Measurements from ENCODE around the gene HOXC11. TPM values are rescaled to one million over a fixed set of nuclear protein-coding genes. Genes with fewer than 3 reads are reported as not detected.
A peak's percentile ranks its signal among the peaks of the same experiment; 100 is the strongest.

Gene HOXC11
- total RNA-seq, 1 experiment from 2014 or later: 5.7 TPM

DNA sequence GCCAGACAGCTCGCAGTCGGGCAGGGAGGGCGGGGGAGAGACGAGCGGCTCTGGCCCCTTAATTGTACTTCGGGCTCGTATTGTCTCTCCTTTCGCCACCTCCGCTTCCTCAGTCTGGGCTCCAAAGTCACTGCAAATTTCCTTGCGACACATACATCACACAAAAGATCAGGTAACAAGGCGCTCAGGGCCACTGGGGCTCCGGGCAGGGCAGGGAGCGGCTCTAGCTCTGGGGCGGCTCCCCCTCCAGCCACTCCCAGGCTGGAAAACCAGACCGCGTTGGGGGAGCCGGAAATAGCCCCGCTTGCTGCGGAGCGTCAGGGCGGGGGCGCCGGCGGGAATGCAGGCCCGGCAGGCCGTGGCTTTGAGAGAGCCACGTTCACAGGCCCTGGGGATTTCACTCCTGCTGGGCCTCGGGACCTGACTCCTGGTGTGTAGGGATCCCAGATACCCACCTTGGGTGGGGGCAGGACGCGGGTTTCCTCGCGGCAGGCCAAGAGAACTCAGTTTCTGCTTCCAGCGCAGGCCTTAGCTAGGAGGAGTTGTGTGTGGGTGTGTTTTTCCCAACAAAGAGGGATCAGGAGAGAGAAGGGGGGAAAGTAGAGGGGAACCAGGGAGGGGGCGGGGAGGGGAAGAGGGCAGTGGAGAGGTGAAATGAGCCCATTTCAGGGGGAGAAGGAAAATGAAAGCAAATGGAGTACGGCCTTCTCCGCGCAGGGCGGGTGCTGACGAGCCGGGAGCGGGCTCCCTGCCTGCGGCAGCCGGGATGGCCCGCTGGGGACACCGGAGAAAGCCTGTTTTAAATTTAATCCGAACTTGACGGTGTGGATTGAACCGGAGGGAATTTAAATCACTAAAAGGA, 22.7 kb downstream of the HOXC11 start:
- peaks cover 75% of the 10 kb centered on the region for H3K4me1 ChIP-seq (ENCODE audit: insufficient read depth, low read length, poor library complexity, severe bottlenecking)
- peak; percentile 82 for DNase-seq (ENCODE audit: low spot score)

DNA sequence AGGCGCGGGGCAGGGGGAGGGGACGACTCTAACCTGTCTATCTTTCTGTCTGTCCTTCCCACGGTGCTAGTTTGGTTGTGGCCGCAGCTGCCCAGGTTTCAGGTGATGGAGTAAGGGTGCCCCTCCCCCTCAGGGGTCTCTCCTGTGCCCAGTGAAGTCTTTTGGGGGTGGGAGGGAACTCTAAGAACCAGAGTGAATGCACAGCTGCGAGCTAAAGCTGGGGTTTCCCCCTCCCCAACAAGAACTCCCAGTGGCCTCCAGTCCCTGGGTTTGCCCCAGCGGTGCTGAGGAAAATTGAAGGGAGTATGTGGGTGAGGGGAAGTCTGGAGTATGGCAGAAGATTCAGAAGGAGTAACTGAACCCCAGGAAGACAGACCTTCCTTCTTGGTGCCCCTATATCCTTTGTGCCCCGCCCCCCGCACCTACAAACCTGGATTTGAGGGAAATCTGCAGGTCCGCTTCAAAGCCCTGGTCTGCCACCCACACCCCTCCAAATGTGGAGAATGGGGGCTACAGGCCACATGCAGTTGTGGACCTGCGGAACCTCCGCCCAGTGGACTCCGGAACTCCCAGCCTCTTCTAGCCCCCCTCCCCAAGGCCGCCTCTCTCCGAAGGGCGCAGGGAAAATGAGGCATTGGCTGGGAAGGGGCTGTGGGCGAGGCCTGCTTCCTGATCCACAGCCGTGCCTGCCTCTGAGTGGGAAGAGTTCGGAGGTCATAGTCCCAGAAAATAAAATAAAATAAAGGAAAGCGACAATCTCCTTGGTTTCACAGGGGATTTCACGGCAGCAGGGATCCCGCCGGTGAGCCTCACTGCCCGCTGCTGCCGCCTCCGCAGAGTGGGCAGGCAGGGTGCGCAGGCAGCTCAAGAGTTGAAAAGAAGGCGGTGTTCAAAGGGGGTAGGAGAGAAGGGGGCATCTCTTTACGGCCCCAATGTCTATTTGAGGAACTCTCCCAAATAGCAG, 23.6 kb downstream of the HOXC11 start:
- TF ChIP-seq EZH2 (IDR thresholded peaks at IDR 0.05; ENCODE audit: borderline replicate concordance, low read depth, low read length, poor library complexity, severe bottlenecking): no peak
- TF ChIP-seq, protein P1, sequence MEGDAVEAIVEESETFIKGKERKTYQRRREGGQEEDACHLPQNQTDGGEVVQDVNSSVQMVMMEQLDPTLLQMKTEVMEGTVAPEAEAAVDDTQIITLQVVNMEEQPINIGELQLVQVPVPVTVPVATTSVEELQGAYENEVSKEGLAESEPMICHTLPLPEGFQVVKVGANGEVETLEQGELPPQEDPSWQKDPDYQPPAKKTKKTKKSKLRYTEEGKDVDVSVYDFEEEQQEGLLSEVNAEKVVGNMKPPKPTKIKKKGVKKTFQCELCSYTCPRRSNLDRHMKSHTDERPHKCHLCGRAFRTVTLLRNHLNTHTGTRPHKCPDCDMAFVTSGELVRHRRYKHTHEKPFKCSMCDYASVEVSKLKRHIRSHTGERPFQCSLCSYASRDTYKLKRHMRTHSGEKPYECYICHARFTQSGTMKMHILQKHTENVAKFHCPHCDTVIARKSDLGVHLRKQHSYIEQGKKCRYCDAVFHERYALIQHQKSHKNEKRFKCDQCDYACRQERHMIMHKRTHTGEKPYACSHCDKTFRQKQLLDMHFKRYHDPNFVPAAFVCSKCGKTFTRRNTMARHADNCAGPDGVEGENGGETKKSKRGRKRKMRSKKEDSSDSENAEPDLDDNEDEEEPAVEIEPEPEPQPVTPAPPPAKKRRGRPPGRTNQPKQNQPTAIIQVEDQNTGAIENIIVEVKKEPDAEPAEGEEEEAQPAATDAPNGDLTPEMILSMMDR (conservative IDR thresholded peaks at IDR 0.05; ENCODE audit: low read depth, low read length): no peak
- ChIA-PET POLR2A (ENCODE audit: low non-redundant PET) (no interaction called here), CTCF (interaction anchor here (0.8 to 1.9 kb wide), 3 partner anchors 9 to 11 kb away, joined by 3 to 8 read pairs (median 5); partner anchors contain the start of gene HOXC10)
- no peaks in the 10 kb centered on the region for H3K36me3 ChIP-seq (ENCODE audit: insufficient read depth, low read length, poor library complexity, severe bottlenecking)
- TSS peak; percentile 15 for BruUV-seq (replicated peaks)
- peak; percentile 51 for DNase-seq (ENCODE audit: low spot score)
- peak overlapping the region; percentile 98 for H3K27ac ChIP-seq (ENCODE audit: low read depth, low read length, poor library complexity, severe bottlenecking)
- H3K4me3 ChIP-seq (ENCODE audit: low read depth, low read length, poor library complexity, severe bottlenecking): peak overlapping the region; percentile 70
- no peaks in the 10 kb centered on the region for H3K27me3 ChIP-seq (replicated peaks; ENCODE audit: insufficient read depth, low read depth, low read length, poor library complexity)
- no peaks in the 10 kb centered on the region for H3K9me3 ChIP-seq (ENCODE audit: low read depth, low read length, poor library complexity, severe bottlenecking)
- intact Hi-C loops (cut with micrococcal nuclease; ENCODE audit: unreplicated experiment): no loop called here
- H3K4me1 ChIP-seq (ENCODE audit: insufficient read depth, low read length, poor library complexity, severe bottlenecking): peaks cover 72% of the 10 kb centered on the region

More for the DNA sequence above, 22.7 kb downstream of the HOXC11 start:
- no peaks in the 10 kb centered on the region for H3K9me3 ChIP-seq (ENCODE audit: low read depth, low read length, poor library complexity, severe bottlenecking)
- no peaks in the 10 kb centered on the region for H3K27me3 ChIP-seq (replicated peaks; ENCODE audit: insufficient read depth, low read depth, low read length, poor library complexity)
- no peaks in the 10 kb centered on the region for H3K36me3 ChIP-seq (ENCODE audit: insufficient read depth, low read length, poor library complexity, severe bottlenecking)
- H3K27ac ChIP-seq (ENCODE audit: low read depth, low read length, poor library complexity, severe bottlenecking): peak overlapping the region; percentile 98
- POLR2A ChIA-PET (ENCODE audit: low non-redundant PET): no interaction called here
- intact Hi-C loops (cut with micrococcal nuclease; ENCODE audit: unreplicated experiment): no loop called here
- BruUV-seq (replicated peaks): no TSS peak
- CTCF ChIA-PET: interaction anchor here (0.6 to 1.9 kb wide), 5 partner anchors 10 to 212 kb away, joined by 3 to 12 read pairs (median 5); partner anchors contain the start of gene HOXC10
- H3K4me3 ChIP-seq (ENCODE audit: low read depth, low read length, poor library complexity, severe bottlenecking): peak overlapping the region; percentile 70
- no peak for TF ChIP-seq EZH2 (IDR thresholded peaks at IDR 0.05; ENCODE audit: borderline replicate concordance, low read depth, low read length, poor library complexity, severe bottlenecking)
- TF ChIP-seq, protein P1 (conservative IDR thresholded peaks at IDR 0.05; ENCODE audit: low read depth, low read length): no peak
